ENCODE measurements around the gene FAM53B.

DNA sequence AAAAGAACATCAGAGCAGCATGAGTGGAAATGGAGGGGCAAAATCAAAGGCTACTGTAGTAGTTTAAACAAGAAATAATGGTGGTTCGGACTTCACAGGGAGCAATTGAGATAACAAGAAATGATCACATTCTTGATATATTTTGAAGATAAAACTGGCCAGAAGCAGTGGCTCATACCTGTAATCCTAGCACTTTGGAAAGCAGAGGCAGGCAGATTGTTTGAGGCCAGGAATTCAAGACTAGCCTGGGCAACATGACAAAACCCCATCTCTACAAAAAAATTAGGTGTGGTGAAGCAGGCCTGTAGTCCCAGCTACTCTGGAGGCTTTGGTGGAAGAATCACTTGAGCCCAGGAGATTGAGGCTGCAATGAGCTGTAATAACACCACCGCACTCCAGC is 24.6 kb upstream of the FAM53B start:
- TF ChIP-seq, protein P1, sequence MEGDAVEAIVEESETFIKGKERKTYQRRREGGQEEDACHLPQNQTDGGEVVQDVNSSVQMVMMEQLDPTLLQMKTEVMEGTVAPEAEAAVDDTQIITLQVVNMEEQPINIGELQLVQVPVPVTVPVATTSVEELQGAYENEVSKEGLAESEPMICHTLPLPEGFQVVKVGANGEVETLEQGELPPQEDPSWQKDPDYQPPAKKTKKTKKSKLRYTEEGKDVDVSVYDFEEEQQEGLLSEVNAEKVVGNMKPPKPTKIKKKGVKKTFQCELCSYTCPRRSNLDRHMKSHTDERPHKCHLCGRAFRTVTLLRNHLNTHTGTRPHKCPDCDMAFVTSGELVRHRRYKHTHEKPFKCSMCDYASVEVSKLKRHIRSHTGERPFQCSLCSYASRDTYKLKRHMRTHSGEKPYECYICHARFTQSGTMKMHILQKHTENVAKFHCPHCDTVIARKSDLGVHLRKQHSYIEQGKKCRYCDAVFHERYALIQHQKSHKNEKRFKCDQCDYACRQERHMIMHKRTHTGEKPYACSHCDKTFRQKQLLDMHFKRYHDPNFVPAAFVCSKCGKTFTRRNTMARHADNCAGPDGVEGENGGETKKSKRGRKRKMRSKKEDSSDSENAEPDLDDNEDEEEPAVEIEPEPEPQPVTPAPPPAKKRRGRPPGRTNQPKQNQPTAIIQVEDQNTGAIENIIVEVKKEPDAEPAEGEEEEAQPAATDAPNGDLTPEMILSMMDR (conservative IDR thresholded peaks at IDR 0.05), result no peak
- no peak for TF ChIP-seq EZH2 (IDR thresholded peaks at IDR 0.05; ENCODE audit: low read depth)
